GM18519 (cell line): ENCODE measurements around the gene ACTL7A.

Experiments used
- ATAC-seq: cut with Tn5 transposase; IDR thresholded peaks from one replicate; pipeline ENCODE4 v1.9.1; 2021; ENCODE audit warnings: mild to moderate bottlenecking, moderate library complexity; ENCODE audit not compliant: unreplicated experiment, low FRiP score

The ACTL7A gene

DNA sequence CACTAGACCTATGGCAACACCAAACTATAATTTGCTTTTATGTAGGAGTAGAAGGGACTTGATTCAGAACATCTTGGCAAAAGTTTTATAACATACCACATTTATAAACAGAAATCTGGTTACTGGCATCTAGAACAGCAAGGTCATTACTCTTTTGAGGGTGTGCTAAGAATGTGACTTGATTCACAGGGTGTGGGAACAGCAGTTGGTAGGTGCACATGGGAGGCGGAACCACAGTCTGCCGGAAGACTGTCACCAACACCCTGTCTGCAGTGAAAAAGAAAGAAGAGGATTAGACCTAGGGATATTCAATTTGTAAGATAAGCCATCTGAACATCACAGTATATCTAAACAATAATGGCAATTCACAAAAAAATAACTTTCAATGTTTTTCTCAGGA is 48.8 kb downstream of the ACTL7A start:
- no peak for ATAC-seq

DNA sequence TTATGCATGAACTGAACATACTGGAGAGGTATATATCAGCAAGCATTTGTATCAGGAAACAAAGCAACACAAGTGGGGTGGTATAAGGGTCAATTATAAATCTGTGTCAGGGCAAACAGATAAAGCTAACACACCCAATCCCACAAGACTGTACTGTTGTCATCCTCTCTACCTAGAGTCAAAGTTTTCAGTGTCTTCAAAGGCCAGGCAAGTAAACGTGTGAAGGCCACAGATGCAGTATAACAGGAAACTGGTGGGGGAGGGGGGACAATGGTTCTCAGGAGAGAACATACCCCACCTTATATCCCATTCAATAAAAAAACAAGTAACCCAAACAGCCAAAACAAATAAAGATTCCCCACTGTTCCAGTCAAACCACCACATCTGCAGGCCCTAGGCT is 49.8 kb downstream of the ACTL7A start:
- ATAC-seq, result no peak
